ENCODE results near the gene FOXO3.

FOXO3 gene

GRCh38 chr6:108576709-108577108 is 16.0 kb downstream of the FOXO3 start:
- DNase-seq (ENCODE audit: low spot score), result no peak

- DNase-seq (ENCODE audit: low spot score), result no peak
Measured at GRCh38 chr6:108578166-108578565, 17.4 kb downstream of the FOXO3 start.

- DNase-seq (ENCODE audit: low spot score), result no peak
Measured at GRCh38 chr6:108578595-108579327, 18.0 kb downstream of the FOXO3 start.

- no peak for DNase-seq (ENCODE audit: low spot score)
Measured at GRCh38 chr6:108579328-108579721, 18.6 kb downstream of the FOXO3 start.

- no peak for DNase-seq (ENCODE audit: low spot score)
Measured at GRCh38 chr6:108580646-108581045, 19.9 kb downstream of the FOXO3 start.

DNA sequence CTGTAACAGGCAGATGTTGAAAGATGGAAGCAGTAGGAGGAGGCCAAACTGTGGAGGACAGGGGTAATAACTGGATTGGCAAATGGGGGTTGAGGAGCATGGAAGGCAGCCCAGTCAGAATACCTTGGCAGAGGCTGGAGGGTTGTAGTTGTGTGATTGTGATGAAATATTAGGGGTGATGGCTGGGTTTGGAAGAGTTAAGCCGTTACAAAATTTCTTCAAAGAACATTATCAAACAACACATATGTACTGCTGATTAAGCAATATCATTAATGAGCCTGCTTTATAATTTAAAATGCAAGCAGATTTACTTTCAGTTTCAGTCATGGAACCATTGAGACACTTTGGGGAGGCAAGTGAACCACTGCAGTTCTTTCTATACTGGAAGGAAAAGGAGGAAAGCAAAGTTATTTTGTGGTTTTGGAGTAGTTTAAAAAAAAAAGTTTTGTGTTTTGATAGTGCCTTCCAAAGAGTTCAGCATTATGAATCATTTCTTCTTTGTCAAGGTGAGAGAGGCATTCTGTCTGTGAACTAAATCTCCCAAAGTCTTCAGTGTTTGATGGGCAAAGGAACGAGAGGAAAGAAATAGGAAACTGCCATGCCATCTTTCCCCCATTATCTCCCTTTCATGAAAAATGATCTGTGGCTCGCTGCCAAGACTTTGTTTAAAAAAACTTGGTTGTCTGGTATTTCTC is 20.7 kb downstream of the FOXO3 start:
- no peak for DNase-seq (ENCODE audit: low spot score)

- no peak for DNase-seq (ENCODE audit: low spot score)
Measured at GRCh38 chr6:108581932-108582475, 21.3 kb downstream of the FOXO3 start.

DNA sequence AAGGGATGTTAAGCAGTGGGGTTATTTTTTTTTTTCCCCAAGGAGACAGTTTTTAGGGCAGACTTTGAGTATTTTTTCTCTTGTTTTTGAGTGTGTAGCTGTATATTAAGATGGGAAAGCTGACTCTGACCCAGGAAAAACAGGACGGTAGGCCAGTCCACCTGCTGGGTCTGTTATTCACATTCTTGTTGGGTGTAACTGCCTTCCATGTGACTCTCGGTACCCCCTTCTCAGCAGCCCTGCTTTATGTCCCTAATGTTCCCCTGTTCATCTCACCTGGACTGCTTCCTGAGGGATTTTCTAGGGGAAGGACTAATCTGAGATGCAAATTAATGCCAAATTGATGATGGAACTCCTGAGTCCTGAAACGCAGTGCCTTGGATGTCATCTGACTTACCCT is 21.9 kb downstream of the FOXO3 start:
- no peak for DNase-seq (ENCODE audit: low spot score)

DNA sequence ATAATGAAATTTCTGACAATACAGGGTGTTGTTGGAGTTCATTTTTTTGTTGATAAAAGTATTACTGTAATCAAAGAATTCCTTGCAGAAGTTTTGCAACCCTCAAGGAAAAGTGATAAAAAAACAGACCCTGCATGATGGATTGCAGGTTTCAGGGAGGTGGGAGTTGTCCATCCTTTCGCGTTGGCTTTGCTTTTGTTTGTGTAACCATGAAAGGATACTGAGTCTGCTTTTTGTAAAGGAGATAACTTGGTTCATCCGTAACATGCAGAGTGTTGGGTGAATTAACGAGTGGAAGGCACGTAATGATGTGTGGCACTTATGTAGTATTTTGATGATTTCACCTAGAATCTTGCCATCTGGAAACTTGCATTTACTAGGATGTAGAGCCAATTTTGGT is 23.6 kb downstream of the FOXO3 start:
- DNase-seq (ENCODE audit: low spot score), result no peak

DNA sequence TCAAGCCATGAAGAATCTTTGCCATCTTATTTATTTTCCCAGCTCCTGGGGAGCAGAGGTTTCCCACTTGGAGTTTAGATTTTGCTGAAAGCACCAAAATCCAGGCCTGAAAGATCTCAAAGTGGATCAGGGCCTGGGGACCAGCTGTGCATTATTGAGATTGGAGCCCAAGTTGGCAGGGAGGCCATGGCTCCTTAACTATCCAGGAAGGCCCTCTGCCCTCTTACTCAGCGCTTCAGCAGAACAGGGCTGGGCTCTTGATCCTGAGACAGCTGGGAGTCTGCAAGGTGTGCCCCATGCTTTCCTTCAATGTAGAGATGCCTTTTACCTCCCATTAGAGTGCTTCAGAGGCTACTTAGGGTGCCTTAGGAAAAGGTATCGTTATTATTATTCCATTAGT is 24.6 kb downstream of the FOXO3 start:
- no peak for DNase-seq (ENCODE audit: low spot score)

GRCh38 chr6:108585921-108586536 is 25.3 kb downstream of the FOXO3 start:
- no peak for DNase-seq (ENCODE audit: low spot score)

GRCh38 chr6:108587258-108588059 is 26.7 kb downstream of the FOXO3 start:
- DNase-seq (ENCODE audit: low spot score), result peak; percentile 24

DNA sequence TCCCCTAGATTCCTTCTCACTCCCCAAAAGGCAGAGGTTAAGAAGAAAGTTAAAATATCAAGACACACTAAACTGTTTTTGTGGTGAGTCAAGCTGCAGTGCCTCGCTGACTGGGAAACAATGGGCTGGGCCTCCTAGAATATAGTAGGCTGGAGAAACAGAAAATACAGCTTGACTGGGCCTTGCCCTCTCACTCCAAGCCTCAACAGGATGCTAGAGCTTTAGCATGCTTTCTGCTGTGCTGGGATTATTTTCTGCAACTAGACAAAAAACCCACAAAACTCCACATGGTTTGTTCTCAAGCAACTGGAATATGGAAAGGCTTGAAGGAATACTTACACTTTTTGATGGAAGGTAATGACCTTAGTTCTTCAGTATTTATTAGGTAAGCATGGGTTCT is 27.9 kb downstream of the FOXO3 start:
- no peak for DNase-seq (ENCODE audit: low spot score)

DNA sequence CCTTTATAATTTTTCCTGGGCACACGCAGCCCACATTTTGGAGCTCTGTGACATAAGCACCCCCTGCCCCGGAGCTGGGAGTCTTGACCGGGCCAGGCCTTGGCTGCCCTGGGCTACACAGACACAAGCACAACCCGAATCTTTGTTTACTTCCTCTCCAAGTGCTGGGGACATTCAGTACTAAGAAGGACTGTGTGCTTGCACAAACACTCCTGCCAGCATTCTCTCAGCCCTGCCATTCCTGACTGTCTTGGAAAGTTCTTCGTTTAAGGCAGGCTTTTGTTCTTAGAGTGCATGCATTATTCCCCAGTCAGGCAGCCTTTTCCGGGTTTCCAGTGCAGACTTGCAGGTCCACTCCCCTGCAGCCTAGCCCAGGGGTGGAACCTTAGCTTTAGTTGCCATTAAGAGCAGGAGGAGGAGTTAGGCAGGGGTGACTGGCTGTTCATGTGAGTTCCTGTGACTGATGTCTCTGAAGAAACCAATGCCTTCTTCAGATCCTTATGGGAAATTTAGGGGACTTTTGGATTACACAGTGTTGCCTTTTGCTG is 28.6 kb downstream of the FOXO3 start:
- peak; percentile 70 for DNase-seq (ENCODE audit: low spot score)

- DNase-seq (ENCODE audit: low spot score), result no peak
Measured at GRCh38 chr6:108591040-108591816, 30.5 kb downstream of the FOXO3 start.

- no peak for DNase-seq (ENCODE audit: low spot score)
Measured at GRCh38 chr6:108592371-108593337, 31.9 kb downstream of the FOXO3 start.

- no peak for DNase-seq (ENCODE audit: low spot score)
Measured at GRCh38 chr6:108594151-108594550, 33.4 kb downstream of the FOXO3 start.

DNA sequence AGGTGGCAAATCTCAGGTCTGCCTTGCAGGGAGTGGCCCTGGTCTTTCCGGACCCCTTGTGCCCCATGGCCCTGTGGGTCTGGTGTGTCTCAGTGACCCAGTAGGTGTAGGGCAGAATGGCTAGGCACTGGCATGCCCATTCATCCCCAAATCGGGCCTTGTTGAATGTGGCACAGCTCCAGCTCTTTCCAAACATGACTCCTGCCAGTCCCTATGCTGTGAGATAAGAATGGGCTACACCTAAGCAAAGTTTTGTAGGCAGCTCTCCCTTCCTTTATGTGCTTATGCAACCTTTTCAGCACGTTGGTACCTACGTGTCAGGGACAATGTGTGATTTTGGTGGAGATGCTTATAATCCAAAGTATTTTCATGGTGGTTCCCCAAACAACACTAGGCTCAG is 33.9 kb downstream of the FOXO3 start:
- no peak for DNase-seq (ENCODE audit: low spot score)

- no peak for DNase-seq (ENCODE audit: low spot score)
Measured at GRCh38 chr6:108596956-108597355, 36.2 kb downstream of the FOXO3 start.
